ENCODE data around the gene NCK2. TPM values are rescaled to one million over a fixed set of nuclear protein-coding genes. Genes with fewer than 3 reads are reported as not detected.
A peak's percentile ranks its signal among the peaks of the same experiment; 100 is the strongest.

The NCK2 gene
- total RNA-seq, 1 experiment from 2014 or later, result 75.4 TPM

DNA sequence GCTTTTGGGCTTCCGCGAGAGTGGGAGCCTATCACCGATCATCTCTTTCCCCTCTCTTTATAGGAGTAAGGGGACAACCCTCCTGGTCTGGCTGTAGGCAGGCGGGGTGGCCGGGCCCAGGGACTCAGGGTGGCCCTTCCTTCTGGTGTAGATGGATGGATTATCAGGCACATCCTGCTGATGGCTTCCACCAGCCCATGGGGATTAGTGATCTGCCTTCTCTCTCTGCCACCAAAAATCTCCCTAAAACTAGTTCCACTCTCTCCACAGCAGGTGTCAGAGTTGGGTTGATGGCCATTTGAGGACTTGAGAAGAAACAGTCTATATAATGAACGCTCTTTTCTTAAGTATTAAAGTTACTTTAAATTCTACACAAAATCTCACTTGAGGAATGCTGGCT is 37.4 kb downstream of the NCK2 start (continued):
- TF ChIP-seq, protein P1, sequence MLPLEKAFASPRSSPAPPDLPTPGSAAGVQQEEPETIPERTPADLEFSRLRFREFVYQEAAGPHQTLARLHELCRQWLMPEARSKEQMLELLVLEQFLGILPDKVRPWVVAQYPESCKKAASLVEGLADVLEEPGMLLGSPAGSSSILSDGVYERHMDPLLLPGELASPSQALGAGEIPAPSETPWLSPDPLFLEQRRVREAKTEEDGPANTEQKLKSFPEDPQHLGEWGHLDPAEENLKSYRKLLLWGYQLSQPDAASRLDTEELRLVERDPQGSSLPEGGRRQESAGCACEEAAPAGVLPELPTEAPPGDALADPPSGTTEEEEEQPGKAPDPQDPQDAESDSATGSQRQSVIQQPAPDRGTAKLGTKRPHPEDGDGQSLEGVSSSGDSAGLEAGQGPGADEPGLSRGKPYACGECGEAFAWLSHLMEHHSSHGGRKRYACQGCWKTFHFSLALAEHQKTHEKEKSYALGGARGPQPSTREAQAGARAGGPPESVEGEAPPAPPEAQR (CRISPR knock-in tag; IDR thresholded peaks at IDR 0.05), result no peak
- TF ChIP-seq ZNF121 (CRISPR knock-in tag; IDR thresholded peaks at IDR 0.05) (no peak), ETV6 (CRISPR knock-in tag; IDR thresholded peaks at IDR 0.05) (no peak), SMAD3 (CRISPR knock-in tag; IDR thresholded peaks at IDR 0.05; ENCODE audit: borderline replicate concordance) (no peak), NFE2L1 (CRISPR knock-in tag; IDR thresholded peaks at IDR 0.05) (no peak), ZBTB21 (CRISPR knock-in tag; IDR thresholded peaks at IDR 0.05; ENCODE audit: borderline replicate concordance) (no peak), TEAD4 (CRISPR knock-in tag; IDR thresholded peaks at IDR 0.05) (no peak)
- TF ChIP-seq, protein P2, sequence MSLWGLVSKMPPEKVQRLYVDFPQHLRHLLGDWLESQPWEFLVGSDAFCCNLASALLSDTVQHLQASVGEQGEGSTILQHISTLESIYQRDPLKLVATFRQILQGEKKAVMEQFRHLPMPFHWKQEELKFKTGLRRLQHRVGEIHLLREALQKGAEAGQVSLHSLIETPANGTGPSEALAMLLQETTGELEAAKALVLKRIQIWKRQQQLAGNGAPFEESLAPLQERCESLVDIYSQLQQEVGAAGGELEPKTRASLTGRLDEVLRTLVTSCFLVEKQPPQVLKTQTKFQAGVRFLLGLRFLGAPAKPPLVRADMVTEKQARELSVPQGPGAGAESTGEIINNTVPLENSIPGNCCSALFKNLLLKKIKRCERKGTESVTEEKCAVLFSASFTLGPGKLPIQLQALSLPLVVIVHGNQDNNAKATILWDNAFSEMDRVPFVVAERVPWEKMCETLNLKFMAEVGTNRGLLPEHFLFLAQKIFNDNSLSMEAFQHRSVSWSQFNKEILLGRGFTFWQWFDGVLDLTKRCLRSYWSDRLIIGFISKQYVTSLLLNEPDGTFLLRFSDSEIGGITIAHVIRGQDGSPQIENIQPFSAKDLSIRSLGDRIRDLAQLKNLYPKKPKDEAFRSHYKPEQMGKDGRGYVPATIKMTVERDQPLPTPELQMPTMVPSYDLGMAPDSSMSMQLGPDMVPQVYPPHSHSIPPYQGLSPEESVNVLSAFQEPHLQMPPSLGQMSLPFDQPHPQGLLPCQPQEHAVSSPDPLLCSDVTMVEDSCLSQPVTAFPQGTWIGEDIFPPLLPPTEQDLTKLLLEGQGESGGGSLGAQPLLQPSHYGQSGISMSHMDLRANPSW (CRISPR knock-in tag; conservative IDR thresholded peaks at IDR 0.05; ENCODE audit: low read depth), result no peak
- TF ChIP-seq, protein P3, sequence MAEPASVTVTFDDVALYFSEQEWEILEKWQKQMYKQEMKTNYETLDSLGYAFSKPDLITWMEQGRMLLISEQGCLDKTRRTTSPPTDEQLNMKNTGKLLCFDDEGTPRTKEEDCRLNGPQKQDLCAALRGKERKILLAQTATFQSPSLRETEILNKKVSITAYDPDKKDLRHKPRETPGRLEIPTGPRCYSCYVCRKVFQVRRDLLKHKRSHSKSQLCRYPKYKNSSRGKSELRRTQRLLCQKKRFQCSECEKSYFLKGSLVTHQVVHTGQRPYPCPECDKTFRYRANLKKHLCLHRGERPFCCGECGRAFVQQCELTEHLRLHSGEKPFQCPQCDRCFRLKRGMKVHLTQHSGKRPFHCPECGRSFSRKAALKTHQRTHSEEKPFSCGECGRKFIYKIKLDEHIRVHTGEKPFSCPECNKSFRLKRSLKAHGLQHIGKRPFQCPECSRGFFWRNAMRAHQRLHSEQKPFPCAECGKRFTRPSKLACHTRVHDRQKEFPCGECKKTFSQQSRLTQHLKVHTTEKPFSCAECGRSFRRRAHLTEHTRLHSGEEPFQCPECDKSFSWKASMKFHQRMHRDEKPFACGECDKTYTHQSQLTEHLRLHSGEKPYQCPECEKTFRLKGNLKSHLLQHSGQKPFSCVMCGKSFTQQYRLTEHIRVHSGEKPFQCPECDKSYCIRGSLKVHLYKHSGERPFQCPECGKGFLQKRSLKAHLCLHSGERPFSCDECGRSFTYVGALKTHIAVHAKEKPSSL (CRISPR knock-in tag; conservative IDR thresholded peaks at IDR 0.05), result no peak

DNA sequence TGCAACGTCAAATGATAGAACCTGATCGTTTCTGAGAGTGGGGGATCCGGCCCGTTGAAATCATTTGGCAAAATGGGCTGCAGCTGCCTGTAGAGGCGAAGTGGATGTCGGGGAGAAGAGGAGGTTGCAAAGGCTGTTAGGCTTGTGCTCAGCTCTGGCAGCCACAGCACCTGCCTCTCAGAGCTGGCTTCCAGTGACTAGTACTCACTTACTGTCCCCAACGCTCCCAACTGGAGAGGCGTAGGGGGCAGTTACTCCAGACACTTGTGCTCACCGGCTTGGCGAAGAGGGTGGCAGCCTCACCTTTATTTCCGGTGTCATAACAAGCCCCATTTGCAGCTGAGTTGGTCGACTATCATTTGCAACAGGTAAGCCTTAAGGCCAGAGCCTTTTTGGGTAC is 37.9 kb downstream of the NCK2 start:
- DNase-seq (ENCODE audit: low spot score) (no peak), ATAC-seq (no peak)
- POLR2A ChIA-PET, result no interaction called here
- TF ChIP-seq ZNF232 (CRISPR knock-in tag; IDR thresholded peaks at IDR 0.05) (no peak), IRF2 (CRISPR knock-in tag; IDR thresholded peaks at IDR 0.05; ENCODE audit: borderline replicate concordance, low read depth) (no peak), ELF4 (CRISPR knock-in tag; IDR thresholded peaks at IDR 0.05; ENCODE audit: low read depth) (no peak), ZNF219 (CRISPR knock-in tag; IDR thresholded peaks at IDR 0.05; ENCODE audit: borderline replicate concordance) (no peak), TEAD4 (CRISPR knock-in tag; IDR thresholded peaks at IDR 0.05) (no peak), MYBL2 (CRISPR knock-in tag; IDR thresholded peaks at IDR 0.05) (no peak)
- TF ChIP-seq, protein P4, sequence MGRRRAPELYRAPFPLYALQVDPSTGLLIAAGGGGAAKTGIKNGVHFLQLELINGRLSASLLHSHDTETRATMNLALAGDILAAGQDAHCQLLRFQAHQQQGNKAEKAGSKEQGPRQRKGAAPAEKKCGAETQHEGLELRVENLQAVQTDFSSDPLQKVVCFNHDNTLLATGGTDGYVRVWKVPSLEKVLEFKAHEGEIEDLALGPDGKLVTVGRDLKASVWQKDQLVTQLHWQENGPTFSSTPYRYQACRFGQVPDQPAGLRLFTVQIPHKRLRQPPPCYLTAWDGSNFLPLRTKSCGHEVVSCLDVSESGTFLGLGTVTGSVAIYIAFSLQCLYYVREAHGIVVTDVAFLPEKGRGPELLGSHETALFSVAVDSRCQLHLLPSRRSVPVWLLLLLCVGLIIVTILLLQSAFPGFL (CRISPR knock-in tag; IDR thresholded peaks at IDR 0.05; ENCODE audit: borderline replicate concordance), result no peak
- TF ChIP-seq, protein P5, sequence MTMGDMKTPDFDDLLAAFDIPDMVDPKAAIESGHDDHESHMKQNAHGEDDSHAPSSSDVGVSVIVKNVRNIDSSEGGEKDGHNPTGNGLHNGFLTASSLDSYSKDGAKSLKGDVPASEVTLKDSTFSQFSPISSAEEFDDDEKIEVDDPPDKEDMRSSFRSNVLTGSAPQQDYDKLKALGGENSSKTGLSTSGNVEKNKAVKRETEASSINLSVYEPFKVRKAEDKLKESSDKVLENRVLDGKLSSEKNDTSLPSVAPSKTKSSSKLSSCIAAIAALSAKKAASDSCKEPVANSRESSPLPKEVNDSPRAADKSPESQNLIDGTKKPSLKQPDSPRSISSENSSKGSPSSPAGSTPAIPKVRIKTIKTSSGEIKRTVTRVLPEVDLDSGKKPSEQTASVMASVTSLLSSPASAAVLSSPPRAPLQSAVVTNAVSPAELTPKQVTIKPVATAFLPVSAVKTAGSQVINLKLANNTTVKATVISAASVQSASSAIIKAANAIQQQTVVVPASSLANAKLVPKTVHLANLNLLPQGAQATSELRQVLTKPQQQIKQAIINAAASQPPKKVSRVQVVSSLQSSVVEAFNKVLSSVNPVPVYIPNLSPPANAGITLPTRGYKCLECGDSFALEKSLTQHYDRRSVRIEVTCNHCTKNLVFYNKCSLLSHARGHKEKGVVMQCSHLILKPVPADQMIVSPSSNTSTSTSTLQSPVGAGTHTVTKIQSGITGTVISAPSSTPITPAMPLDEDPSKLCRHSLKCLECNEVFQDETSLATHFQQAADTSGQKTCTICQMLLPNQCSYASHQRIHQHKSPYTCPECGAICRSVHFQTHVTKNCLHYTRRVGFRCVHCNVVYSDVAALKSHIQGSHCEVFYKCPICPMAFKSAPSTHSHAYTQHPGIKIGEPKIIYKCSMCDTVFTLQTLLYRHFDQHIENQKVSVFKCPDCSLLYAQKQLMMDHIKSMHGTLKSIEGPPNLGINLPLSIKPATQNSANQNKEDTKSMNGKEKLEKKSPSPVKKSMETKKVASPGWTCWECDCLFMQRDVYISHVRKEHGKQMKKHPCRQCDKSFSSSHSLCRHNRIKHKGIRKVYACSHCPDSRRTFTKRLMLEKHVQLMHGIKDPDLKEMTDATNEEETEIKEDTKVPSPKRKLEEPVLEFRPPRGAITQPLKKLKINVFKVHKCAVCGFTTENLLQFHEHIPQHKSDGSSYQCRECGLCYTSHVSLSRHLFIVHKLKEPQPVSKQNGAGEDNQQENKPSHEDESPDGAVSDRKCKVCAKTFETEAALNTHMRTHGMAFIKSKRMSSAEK (CRISPR knock-in tag; IDR thresholded peaks at IDR 0.05; ENCODE audit: borderline replicate concordance), result no peak
- TF ChIP-seq, protein P6, sequence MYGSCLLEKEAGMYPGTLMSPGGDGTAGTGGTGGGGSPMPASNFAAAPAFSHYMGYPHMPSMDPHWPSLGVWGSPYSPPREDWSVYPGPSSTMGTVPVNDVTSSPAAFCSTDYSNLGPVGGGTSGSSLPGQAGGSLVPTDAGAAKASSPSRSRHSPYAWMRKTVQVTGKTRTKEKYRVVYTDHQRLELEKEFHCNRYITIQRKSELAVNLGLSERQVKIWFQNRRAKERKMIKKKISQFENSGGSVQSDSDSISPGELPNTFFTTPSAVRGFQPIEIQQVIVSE (CRISPR knock-in tag; IDR thresholded peaks at IDR 0.05; ENCODE audit: borderline replicate concordance), result no peak
- TF ChIP-seq, protein P7, sequence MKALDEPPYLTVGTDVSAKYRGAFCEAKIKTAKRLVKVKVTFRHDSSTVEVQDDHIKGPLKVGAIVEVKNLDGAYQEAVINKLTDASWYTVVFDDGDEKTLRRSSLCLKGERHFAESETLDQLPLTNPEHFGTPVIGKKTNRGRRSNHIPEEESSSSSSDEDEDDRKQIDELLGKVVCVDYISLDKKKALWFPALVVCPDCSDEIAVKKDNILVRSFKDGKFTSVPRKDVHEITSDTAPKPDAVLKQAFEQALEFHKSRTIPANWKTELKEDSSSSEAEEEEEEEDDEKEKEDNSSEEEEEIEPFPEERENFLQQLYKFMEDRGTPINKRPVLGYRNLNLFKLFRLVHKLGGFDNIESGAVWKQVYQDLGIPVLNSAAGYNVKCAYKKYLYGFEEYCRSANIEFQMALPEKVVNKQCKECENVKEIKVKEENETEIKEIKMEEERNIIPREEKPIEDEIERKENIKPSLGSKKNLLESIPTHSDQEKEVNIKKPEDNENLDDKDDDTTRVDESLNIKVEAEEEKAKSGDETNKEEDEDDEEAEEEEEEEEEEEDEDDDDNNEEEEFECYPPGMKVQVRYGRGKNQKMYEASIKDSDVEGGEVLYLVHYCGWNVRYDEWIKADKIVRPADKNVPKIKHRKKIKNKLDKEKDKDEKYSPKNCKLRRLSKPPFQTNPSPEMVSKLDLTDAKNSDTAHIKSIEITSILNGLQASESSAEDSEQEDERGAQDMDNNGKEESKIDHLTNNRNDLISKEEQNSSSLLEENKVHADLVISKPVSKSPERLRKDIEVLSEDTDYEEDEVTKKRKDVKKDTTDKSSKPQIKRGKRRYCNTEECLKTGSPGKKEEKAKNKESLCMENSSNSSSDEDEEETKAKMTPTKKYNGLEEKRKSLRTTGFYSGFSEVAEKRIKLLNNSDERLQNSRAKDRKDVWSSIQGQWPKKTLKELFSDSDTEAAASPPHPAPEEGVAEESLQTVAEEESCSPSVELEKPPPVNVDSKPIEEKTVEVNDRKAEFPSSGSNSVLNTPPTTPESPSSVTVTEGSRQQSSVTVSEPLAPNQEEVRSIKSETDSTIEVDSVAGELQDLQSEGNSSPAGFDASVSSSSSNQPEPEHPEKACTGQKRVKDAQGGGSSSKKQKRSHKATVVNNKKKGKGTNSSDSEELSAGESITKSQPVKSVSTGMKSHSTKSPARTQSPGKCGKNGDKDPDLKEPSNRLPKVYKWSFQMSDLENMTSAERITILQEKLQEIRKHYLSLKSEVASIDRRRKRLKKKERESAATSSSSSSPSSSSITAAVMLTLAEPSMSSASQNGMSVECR (CRISPR knock-in tag; IDR thresholded peaks at IDR 0.05; ENCODE audit: borderline replicate concordance), result no peak
- Mint-ChIP-seq H3K27ac (peak overlapping the region; percentile 78), H3K36me3 (peaks cover 6% of the 10 kb centered on the region; the same call in 1 of the 2 replicates), H3K9me3 (no peaks in the 10 kb centered on the region; the same call in 1 of the 2 replicates), H3K4me1 (peaks cover 74% of the 10 kb centered on the region), H3K27me3 (ENCODE audit: low read depth) (no peaks in the 10 kb centered on the region), H3K4me3 (no peak overlapping the region)
- CTCF ChIA-PET, result interaction anchor here (1.0 kb wide), 1 partner anchor 13 kb away, joined by 3 read pairs; no protein-coding TSS in a partner anchor

All from WTC11 (cell line).